ENCODE measurements around the gene LMCD1.

LMCD1 gene

GRCh38 chr3:8482960-8483665, 18.5 kb upstream of the LMCD1 start:
- in situ Hi-C loops (cut with MboI; ENCODE audit: low sequenced_read_pairs), result no loop called here

- in situ Hi-C loops (cut with MboI; ENCODE audit: low sequenced_read_pairs), result no loop called here
These were observed 17.0 kb upstream of the LMCD1 start for GRCh38 chr3:8484409-8485140.

- in situ Hi-C loops (cut with MboI; ENCODE audit: low sequenced_read_pairs), result no loop called here
These were observed 16.3 kb upstream of the LMCD1 start for GRCh38 chr3:8485141-8485870.

GRCh38 chr3:8485943-8486342, 15.7 kb upstream of the LMCD1 start:
- in situ Hi-C loops (cut with MboI; ENCODE audit: low sequenced_read_pairs), result no loop called here

GRCh38 chr3:8486434-8486833, 15.2 kb upstream of the LMCD1 start:
- in situ Hi-C loops (cut with MboI; ENCODE audit: low sequenced_read_pairs), result no loop called here

GRCh38 chr3:8486936-8487335, 14.7 kb upstream of the LMCD1 start:
- in situ Hi-C loops (cut with MboI; ENCODE audit: low sequenced_read_pairs), result no loop called here

GRCh38 chr3:8488411-8488810, 13.2 kb upstream of the LMCD1 start:
- in situ Hi-C loops (cut with MboI; ENCODE audit: low sequenced_read_pairs), result no loop called here

GRCh38 chr3:8488877-8489276, 12.7 kb upstream of the LMCD1 start:
- in situ Hi-C loops (cut with MboI; ENCODE audit: low sequenced_read_pairs), result no loop called here

GRCh38 chr3:8489278-8489792, 12.3 kb upstream of the LMCD1 start:
- in situ Hi-C loops (cut with MboI; ENCODE audit: low sequenced_read_pairs), result no loop called here

GRCh38 chr3:8490079-8490552, 11.5 kb upstream of the LMCD1 start:
- in situ Hi-C loops (cut with MboI; ENCODE audit: low sequenced_read_pairs), result no loop called here

GRCh38 chr3:8491271-8492144, 10.1 kb upstream of the LMCD1 start:
- in situ Hi-C loops (cut with MboI; ENCODE audit: low sequenced_read_pairs), result no loop called here

- in situ Hi-C loops (cut with MboI; ENCODE audit: low sequenced_read_pairs), result no loop called here
These were observed 8.7 kb upstream of the LMCD1 start for GRCh38 chr3:8492744-8493511.

GRCh38 chr3:8493744-8494143, 7.9 kb upstream of the LMCD1 start:
- in situ Hi-C loops (cut with MboI; ENCODE audit: low sequenced_read_pairs), result no loop called here

GRCh38 chr3:8494327-8494726, 7.3 kb upstream of the LMCD1 start:
- in situ Hi-C loops (cut with MboI; ENCODE audit: low sequenced_read_pairs), result no loop called here

- in situ Hi-C loops (cut with MboI; ENCODE audit: low sequenced_read_pairs), result no loop called here
These were observed 4.0 kb upstream of the LMCD1 start for GRCh38 chr3:8497582-8497981.

GRCh38 chr3:8499181-8499611, 2.4 kb upstream of the LMCD1 start:
- in situ Hi-C loops (cut with MboI; ENCODE audit: low sequenced_read_pairs), result no loop called here

GRCh38 chr3:8500319-8500988, 1.2 kb upstream of the LMCD1 start:
- in situ Hi-C loops (cut with MboI; ENCODE audit: low sequenced_read_pairs), result no loop called here

GRCh38 chr3:8500989-8501370, 643 bp upstream of the LMCD1 start:
- in situ Hi-C loops (cut with MboI; ENCODE audit: low sequenced_read_pairs), result no loop called here

- in situ Hi-C loops (cut with MboI; ENCODE audit: low sequenced_read_pairs), result no loop called here
These were observed 1.8 kb downstream of the LMCD1 start for GRCh38 chr3:8503461-8503860.

Data from HL-60/S4 treated with phorbol 12-myristate 13-acetate at 8.2 ng/mL for 4 days and 3 days (cell line).